DMS 273 (cell line): ENCODE data around the gene TMEM209.
"Not testable (repeated sequence)": the region's sequence is repeated elsewhere in the genome, so short reads cannot be mapped to it uniquely, and the experiment has no call there.

Experiments used
- DNase-seq: peaks from one replicate; lab custom pipeline; 2025; ENCODE audit not compliant: unreplicated experiment; lab: John Stamatoyannopoulos, UW

Gene TMEM209

DNA sequence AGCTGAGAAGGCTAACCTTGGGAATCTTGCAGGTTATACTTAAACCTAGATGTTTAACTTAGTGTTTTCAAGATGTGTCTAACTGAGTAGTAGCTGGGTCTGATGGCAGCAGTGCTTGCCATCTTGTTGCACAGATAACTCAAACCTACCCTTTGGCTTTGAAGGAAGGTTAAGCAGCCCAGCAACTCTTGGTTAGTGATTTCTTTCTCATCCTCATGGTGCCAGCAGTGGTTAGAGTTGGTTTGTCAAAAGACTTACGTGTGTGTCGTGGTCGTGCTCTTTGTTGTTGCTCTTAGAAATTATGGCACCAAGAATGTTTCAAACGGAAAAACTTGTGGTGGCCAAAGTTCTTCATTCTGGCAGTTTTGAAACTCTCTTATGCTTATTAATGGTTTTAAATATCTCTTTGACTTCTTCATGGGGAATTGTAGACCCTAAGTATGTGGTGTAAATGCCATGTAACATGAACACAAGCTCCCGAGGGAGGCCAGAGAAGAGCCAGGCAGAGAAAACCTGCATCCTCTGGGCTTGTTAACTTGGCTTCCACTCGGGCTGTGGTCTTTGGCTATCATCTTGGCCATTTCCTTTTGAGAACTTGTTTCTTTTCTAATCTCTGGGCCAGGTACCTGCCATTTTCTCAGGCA lies 73.9 kb downstream of the TMEM209 start:
- no peak for DNase-seq

DNA sequence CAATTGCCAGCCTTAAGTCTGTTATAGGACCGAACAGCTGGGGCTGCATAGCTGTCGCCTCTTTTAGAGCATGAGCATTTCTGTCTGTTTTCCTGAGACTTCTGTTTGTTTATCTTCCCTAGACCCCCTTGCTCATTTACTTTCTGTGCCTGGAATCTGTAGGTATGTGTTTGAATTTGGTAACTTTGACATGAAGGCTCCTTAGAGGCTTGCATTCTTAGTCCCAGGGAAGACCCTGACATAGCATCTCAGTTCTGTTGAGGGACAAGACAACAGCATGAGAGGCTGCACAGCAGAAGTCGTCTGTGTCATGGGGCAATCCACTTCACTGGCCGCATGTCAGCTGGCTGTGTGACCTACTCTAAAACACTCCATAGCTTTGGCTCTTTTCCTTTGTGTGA lies 76.2 kb downstream of the TMEM209 start:
- no peak for DNase-seq

DNA sequence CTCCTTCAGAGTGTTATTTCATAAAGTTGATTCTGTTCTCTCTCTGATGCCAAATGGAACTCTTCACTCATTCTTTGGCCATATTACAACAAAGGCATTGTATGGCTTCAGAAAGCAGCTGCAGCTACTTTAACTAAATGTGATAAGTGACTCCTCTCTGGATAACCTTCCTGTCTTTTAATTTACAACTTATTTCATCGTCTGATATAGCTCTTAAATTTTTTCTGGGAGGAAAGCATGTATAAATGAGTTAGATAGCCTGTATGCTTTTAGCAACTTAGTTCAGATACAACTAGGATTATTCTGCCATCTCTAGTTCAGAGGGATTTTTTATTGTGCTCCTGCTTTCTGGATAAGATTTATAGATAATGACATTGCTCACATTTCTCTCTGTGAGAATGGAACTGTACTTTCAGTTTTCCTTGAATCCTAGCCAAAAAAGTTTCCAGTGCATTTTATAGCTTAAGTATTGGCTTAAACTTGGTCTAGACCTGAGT lies 77.3 kb downstream of the TMEM209 start:
- no peak for DNase-seq

DNA sequence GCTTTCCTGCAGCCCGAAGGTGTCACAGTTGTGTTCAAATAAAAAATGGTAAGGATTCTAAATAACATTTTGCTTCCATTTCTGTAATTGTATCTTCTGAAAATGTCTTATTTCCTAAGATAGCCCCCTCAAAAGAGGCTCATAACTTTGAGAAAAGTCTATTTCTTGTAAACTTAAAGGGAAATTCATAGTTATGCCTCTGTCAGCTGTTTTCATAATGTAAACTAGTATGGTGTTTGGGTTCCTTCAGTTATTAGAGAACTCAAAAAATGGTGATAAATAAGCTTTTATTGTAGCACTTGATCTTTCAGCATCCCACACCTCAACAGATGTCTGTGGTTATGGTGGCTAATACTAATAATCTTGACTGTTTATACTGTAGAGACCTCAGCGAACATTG lies 77.8 kb downstream of the TMEM209 start:
- no peak for DNase-seq

DNA sequence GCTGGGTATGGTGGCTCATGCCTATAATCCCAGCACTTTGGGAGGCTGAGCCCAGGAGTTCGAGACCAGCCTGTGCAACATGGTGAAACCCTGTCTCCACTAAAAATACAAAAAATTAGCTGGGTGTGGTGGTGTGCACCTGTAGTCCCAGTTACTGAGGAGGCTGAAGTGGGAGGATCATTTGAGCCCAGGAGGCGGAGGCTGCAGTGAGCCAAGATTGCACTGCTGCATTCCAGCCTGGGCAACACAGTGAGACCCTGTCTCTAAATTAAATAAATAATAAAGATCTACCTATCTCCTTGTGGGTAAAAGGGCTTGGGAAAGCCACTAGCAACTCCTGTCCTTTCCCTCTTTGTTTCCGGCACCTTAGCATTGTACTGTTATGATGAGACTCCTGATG lies 78.4 kb downstream of the TMEM209 start:
- not testable (repeated sequence) for DNase-seq

DNA sequence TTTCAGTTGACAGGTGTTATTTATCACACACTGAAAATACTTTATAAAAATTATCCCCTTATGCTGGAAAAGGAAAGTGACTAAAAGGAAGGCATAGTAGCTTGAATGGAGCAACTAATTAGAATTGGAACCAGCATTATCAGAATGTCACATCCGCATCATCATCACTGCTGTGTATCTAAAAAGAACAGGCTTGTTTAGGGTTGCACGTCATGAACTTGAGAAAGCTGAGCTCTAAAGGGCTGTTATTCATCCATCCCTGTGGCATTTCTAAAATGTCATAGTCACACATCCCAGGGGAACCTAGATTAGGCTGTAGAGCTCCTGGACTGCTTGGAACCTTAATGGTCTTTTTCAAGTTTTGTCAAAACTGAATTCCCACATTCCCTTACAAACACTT lies 80.5 kb downstream of the TMEM209 start:
- no peak for DNase-seq

DNA sequence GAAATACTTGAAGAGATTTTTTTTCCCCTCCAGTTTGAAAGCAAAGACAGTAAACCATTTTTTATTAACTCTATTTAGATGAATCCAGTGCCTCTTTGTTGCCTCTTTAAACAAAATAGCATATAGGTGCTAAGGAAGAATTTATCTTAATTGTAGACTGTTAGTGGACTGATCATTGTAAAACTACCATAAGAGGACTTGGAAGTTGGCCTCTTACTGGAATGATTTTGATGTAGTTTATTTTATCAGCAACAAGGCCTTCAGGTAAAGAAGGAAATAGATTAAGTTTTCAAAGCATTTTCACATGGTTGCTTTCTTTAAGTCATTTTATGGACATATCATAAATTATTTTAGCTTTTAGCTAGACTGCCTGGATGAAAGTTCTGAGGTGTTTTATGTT lies 81.7 kb downstream of the TMEM209 start:
- no peak for DNase-seq

DNA sequence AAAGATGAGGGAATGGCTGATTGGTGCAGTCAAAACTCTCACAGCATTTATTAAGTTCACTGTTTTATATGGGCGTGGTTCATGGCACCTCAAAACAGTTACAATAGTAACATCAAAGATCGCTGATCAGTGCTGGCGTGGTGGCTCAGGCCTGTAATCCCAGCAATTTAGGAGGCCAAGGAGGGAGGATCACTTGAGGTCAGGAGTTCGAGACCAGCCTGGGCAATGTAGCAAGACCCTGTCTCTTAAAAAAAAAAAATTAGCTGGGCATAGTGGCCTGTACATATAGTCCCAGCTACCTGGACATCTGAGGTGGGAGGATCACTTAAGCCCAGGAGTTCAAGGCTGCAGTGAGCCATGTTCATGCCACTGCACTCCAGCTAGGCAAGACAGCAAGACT lies 86.4 kb downstream of the TMEM209 start:
- no peak for DNase-seq

DNA sequence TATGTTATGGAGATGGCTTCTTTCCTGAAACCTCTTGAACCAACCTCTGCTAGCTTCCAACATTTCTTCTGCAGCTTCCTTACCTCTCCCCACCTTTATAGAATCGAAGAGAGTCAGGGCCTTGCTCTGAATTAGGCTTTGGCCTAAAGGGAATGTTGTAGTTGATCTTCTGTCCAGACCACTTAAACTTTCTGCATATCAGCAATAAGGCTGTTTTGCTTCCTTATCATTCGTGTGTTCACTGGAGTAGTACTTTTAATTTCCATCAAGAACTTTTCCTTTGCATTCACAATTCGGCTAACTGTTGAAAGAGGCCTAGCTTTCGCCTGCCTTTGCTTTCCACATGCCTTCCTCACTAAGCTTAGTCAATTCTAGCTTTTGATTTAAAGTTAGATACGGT lies 86.9 kb downstream of the TMEM209 start:
- no peak for DNase-seq

DNA sequence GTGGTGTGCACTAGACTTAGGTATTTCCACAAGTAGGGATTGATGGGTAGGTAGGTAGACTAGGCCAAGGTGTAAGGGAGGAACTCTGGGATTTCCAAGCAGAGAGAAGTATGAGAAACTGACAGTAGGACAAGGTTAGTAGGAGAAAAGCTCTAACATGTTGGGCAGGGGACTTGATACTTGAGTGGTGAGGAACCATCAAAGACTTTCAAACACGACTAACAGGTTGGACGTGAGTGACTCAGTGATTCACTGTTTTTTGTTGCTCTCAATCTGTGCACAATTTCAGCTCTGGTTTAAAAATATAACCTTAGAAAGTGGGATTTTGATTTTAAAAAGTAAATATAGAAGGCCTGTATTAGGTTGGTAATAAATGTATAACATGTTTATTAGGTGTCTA lies 90.4 kb downstream of the TMEM209 start:
- DNase-seq = no peak
